ENCODE results near the gene KIF3A. TPM values are rescaled to one million over a fixed set of nuclear protein-coding genes. Genes with fewer than 3 reads are reported as not detected.

KIF3A gene
- total RNA-seq, 1 donor from 2014 or later = 11.9 TPM

GRCh38 chr5:132744659-132745058 lies 7.3 kb upstream of the KIF3A start:
- peaks cover 53% of the 10 kb centered on the region for H3K27me3 ChIP-seq (ENCODE audit: low read depth)
- no peak for DNase-seq
- no peaks in the 10 kb centered on the region for H3K36me3 ChIP-seq
- no peak for TF ChIP-seq CTCF (IDR thresholded peaks at IDR 0.05; ENCODE audit: borderline replicate concordance)
- no peak overlapping the region for H3K4me3 ChIP-seq
- no peaks in the 10 kb centered on the region for H3K9me3 ChIP-seq (replicated peaks)
- no peak overlapping the region for H3K27ac ChIP-seq (replicated peaks)
- H3K4me1 ChIP-seq = peaks cover 13% of the 10 kb centered on the region
- intact Hi-C loops (cut with micrococcal nuclease) = loop anchor here (10.0 kb wide), 1 partner anchor 70 kb away; the partner anchor contains the start of gene SOWAHA

GRCh38 chr5:132742626-132743025 lies 5.3 kb upstream of the KIF3A start:
- no peak for TF ChIP-seq CTCF (IDR thresholded peaks at IDR 0.05; ENCODE audit: borderline replicate concordance)
- H3K4me3 ChIP-seq = no peak overlapping the region
- H3K27me3 ChIP-seq (ENCODE audit: low read depth) = peaks cover 52% of the 10 kb centered on the region
- H3K9me3 ChIP-seq (replicated peaks) = no peaks in the 10 kb centered on the region
- no peaks in the 10 kb centered on the region for H3K36me3 ChIP-seq
- H3K27ac ChIP-seq (replicated peaks) = no peak overlapping the region
- intact Hi-C loops (cut with micrococcal nuclease) = loop anchor here (10.0 kb wide), 1 partner anchor 72 kb away; the partner anchor contains the start of gene SOWAHA
- peaks cover 13% of the 10 kb centered on the region for H3K4me1 ChIP-seq
- DNase-seq = no peak

- no peak for TF ChIP-seq CTCF (IDR thresholded peaks at IDR 0.05; ENCODE audit: borderline replicate concordance)
- Histone ChIP-seq H3K4me3 (no peak overlapping the region), H3K9me3 (replicated peaks) (no peaks in the 10 kb centered on the region), H3K4me1 (peaks cover 12% of the 10 kb centered on the region), H3K27me3 (ENCODE audit: low read depth) (peaks cover 47% of the 10 kb centered on the region), H3K36me3 (no peaks in the 10 kb centered on the region), H3K27ac (replicated peaks) (no peak overlapping the region)
- intact Hi-C loops (cut with micrococcal nuclease) = loop anchor here (10.0 kb wide), 1 partner anchor 73 kb away; the partner anchor contains the start of gene SOWAHA
- DNase-seq = no peak
Observed at GRCh38 chr5:132742158-132742557, 4.8 kb upstream of the KIF3A start.

- Histone ChIP-seq H3K36me3 (no peaks in the 10 kb centered on the region), H3K27me3 (ENCODE audit: low read depth) (peaks cover 26% of the 10 kb centered on the region), H3K9me3 (replicated peaks) (no peaks in the 10 kb centered on the region), H3K4me3 (no peak overlapping the region), H3K4me1 (peaks cover 20% of the 10 kb centered on the region), H3K27ac (replicated peaks) (no peak overlapping the region)
- no peak for DNase-seq
- TF ChIP-seq CTCF (IDR thresholded peaks at IDR 0.05; ENCODE audit: borderline replicate concordance) = no peak
- intact Hi-C loops (cut with micrococcal nuclease) = no loop called here
Observed at GRCh38 chr5:132739232-132739631, 1.9 kb upstream of the KIF3A start.

GRCh38 chr5:132737982-132738681 lies 786 bp upstream of the KIF3A start:
- H3K4me1 ChIP-seq = peaks cover 20% of the 10 kb centered on the region
- H3K4me3 ChIP-seq = peak overlapping the region; percentile 92
- H3K9me3 ChIP-seq (replicated peaks) = no peaks in the 10 kb centered on the region
- no peak for TF ChIP-seq CTCF (IDR thresholded peaks at IDR 0.05; ENCODE audit: borderline replicate concordance)
- intact Hi-C loops (cut with micrococcal nuclease) = no loop called here
- H3K27ac ChIP-seq (replicated peaks) = peak overlapping the region; percentile 79
- DNase-seq = no peak
- H3K27me3 ChIP-seq (ENCODE audit: low read depth) = peaks cover 18% of the 10 kb centered on the region
- no peaks in the 10 kb centered on the region for H3K36me3 ChIP-seq

Data from left ventricle myocardium inferior (tissue), 1 donor.